BE2C (cell line): ENCODE results near the gene FYN.

ENCODE experiments used
- DNase-seq: peaks from one replicate; pipeline ENCODE4 v3.0.0-alpha.2; 2020
- H3K27me3 ChIP-seq: fragments of 250-450 bp; sonication (Bioruptor Pico); 2 replicates; pipeline ENCODE4 v1.5.1; 2020; ENCODE audit warnings: mild to moderate bottlenecking
- H3K36me3 ChIP-seq: fragments of 250-450 bp; sonication (Bioruptor Pico); 2 replicates; pipeline ENCODE4 v1.5.1; 2020; ENCODE audit warnings: mild to moderate bottlenecking
- H3K4me1 ChIP-seq: fragments of 250-450 bp; sonication (Bioruptor Pico); 2 replicates; pipeline ENCODE4 v1.5.1; 2020
- H3K4me3 ChIP-seq: 2 replicates; pipeline ENCODE4 v1.5.1; 2011; ENCODE audit warnings: low read depth, low read length
- H3K9me3 ChIP-seq: fragments of 250-450 bp; sonication (Bioruptor Pico); 2 replicates; pipeline ENCODE4 v1.5.1; 2020
- CTCF ChIP-seq: IDR thresholded peaks from 2 replicates; pipeline ENCODE4 v1.5.1; 2012; ENCODE audit warnings: mild to moderate bottlenecking, low read depth, low read length

Gene FYN

DNA sequence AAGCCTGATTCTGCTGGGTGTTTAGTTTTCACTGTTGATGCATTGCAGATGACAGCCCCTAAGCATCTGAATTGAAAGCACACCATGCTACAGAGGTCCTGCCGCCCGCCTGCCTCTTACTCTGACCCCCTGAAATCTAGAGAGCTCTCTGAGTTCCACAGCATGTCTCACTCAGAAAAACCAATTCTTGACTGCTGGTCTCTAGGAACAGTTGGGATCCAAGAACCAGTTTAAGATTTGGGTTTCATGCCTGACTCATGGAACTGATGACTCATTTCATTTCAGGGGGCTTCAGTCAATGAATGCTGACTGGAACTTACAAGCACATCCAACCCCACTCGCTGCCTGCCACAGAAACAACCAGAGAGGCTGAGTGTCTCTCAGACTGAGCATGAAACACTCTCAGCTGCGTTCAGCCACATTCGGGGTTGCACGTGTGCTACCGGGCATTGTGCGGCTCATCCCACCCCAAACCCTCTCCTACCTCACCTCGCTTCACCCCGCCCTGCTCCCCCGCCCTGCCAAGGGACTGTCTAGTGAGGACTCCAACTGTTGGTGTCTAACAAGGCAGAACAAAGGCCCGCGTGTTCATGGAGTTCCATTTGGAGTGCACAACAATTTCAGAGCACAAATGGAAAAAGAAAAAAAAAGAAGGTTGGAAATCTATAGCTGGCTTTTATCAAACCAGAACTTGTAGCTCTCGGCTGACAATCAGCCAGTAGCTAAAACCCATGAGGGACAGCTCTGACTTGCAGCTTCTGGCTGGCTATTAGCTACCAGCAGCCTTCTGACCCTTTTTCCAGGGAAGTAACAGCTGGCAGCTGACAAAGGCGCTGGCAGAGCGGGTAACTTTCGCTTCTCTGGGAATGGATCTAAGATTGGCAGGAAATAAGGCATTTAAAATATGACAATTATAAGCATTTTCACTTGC is 247.5 kb downstream of the FYN start:
- no peaks in the 10 kb centered on the region for H3K27me3 ChIP-seq
- no peak overlapping the region for H3K4me3 ChIP-seq
- no peaks in the 10 kb centered on the region for H3K4me1 ChIP-seq
- H3K9me3 ChIP-seq, result no peaks in the 10 kb centered on the region; the same call in 1 of the 2 replicates
- H3K36me3 ChIP-seq, result no peaks in the 10 kb centered on the region
- DNase-seq, result no peak
- no peak for TF ChIP-seq CTCF

DNA sequence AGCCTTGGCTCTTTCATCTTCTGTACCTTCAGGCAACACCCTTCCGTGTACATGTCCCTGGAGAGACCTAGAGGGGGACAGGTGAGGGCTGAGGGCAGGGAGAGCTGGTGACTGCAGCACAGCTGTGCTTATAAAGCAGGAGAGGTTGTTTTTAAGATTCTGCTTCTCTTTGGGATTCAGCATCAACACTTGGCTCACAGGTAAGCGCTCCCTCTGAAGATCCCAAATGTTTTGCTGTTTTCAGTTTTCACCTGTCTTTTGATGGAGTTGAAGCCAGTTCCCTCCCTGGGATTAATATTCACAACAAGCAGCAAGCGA is 248.2 kb downstream of the FYN start:
- Histone ChIP-seq H3K4me1 (no peaks in the 10 kb centered on the region), H3K9me3 (no peaks in the 10 kb centered on the region; the same call in 1 of the 2 replicates), H3K4me3 (no peak overlapping the region), H3K36me3 (no peaks in the 10 kb centered on the region), H3K27me3 (no peaks in the 10 kb centered on the region)
- TF ChIP-seq CTCF, result no peak
- no peak for DNase-seq

DNA sequence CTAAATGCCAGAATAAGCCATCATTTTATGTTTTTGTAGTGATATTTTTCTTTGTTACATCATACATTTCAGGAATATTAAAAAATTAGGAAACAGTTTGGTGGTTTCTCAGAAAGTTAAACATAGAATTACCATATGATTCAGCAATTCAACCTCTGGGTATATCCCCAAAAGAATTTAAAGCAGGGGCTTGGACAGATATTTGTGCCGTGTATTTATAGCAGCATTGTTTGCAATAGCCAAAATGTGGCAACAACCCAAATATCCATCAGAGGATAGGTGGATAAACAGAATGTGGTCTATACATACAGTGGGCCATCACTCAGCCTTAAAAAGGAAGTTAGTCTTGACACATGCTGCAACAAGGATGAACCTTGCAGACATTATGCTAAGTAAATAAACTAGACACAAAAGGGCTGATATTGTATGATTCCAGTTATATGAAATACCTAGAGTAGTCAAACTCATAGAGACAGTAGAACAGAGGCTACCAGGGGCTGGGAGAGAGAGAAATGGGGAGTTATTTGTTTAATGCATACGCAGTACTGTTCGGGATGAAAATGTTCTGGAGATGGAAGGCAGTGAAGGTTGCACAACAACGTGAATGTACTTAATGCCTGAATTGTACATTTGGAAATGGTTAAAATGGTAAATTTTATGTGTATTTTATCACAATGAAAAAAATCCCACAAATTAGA is 248.7 kb downstream of the FYN start:
- no peaks in the 10 kb centered on the region for H3K36me3 ChIP-seq
- no peak overlapping the region for H3K4me3 ChIP-seq
- no peaks in the 10 kb centered on the region; the same call in 1 of the 2 replicates for H3K9me3 ChIP-seq
- DNase-seq, result no peak
- no peaks in the 10 kb centered on the region for H3K4me1 ChIP-seq
- H3K27me3 ChIP-seq, result no peaks in the 10 kb centered on the region
- no peak for TF ChIP-seq CTCF

DNA sequence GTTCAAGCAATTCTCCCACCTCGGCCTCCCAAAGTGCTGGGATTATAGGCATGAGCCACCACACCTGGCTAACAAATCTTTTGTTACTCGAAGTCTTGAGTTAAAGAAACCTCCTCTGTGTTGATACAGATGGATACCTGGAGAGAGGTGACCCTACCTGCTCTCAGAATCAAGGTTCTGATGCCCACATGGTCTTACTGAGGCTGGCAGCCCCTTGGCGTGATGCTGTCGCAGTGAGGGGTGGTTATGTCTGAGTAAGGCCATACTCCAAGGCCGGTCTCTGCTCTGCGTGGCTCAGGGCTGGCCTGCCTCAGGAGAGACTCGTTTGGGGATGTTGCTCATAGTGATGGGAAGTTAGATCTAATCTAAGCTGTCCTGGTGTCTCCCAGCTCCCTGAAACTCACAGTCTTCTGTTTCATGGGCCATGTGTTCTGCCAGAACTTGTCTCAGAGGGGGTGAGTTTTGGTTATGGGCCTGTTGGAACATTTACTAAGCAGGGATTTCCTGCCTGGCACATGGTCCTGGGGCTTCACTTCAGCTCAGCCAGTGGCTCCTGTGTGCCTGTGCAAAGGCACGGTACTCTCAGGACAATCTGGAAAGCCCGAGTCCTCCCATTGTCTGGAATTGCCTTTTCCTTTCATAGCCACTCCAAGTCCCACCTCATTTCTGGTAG is 250.1 kb downstream of the FYN start:
- Histone ChIP-seq H3K4me1 (no peaks in the 10 kb centered on the region), H3K27me3 (no peaks in the 10 kb centered on the region), H3K36me3 (no peaks in the 10 kb centered on the region), H3K4me3 (no peak overlapping the region), H3K9me3 (no peaks in the 10 kb centered on the region; the same call in 1 of the 2 replicates)
- DNase-seq, result peak; percentile 30
- TF ChIP-seq CTCF, result no peak

GRCh38 chr6:111620169-111620568 is 253.1 kb downstream of the FYN start:
- no peak overlapping the region for H3K4me3 ChIP-seq
- H3K9me3 ChIP-seq, result no peaks in the 10 kb centered on the region; the same call in 1 of the 2 replicates
- no peaks in the 10 kb centered on the region for H3K36me3 ChIP-seq
- no peaks in the 10 kb centered on the region for H3K27me3 ChIP-seq
- no peak for TF ChIP-seq CTCF
- DNase-seq, result no peak
- peaks cover 7% of the 10 kb centered on the region for H3K4me1 ChIP-seq

DNA sequence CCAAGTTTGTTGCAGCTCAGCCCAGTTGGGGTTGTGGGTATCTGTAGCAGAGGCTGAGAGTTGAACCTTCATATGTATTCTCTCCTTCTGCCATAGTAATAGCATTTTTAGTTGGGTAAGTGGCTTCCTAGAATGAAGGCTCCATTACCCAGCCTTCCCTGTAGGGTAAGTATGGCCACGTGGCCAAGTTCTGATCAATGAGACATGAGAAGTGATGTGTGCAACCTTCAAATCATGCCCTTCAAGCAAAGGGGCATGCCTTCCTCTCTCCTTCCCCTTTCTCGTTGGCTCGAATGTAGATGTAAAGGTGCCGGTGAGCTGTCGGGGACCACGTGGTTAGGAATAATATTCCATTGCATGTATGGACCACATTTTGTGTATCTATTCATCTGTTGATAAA is 254.8 kb downstream of the FYN start:
- Histone ChIP-seq H3K4me3 (no peak overlapping the region), H3K9me3 (no peaks in the 10 kb centered on the region; the same call in 1 of the 2 replicates), H3K4me1 (peaks cover 9% of the 10 kb centered on the region), H3K27me3 (no peaks in the 10 kb centered on the region), H3K36me3 (no peaks in the 10 kb centered on the region)
- DNase-seq, result no peak
- TF ChIP-seq CTCF, result no peak
